Neural crest cell (in vitro differentiated cells): Measurements from ENCODE around the gene KSR1. TPM values are rescaled to one million over a fixed set of nuclear protein-coding genes. Genes with fewer than 3 reads are reported as not detected.

Source experiments
- DNase-seq: peaks from one replicate; pipeline ENCODE4 v3.0.0; 2021; ENCODE audit warnings: low read depth, mixed read lengths, low spot score
- H3K27ac Mint-ChIP-seq: one replicate; pipeline ENCODE4 v1.8.0; 2021; ENCODE audit warnings: mild to moderate bottlenecking, mixed read lengths; ENCODE audit not compliant: unreplicated experiment
- H3K27me3 Mint-ChIP-seq: 2 replicates; pipeline ENCODE4 v1.8.0; 2021; ENCODE audit warnings: low read depth, mild to moderate bottlenecking, mixed read lengths
- H3K36me3 Mint-ChIP-seq: 2 replicates; pipeline ENCODE4 v1.8.0; 2021; ENCODE audit warnings: low read depth, mild to moderate bottlenecking, mixed read lengths
- H3K4me1 Mint-ChIP-seq: 2 replicates; pipeline ENCODE4 v1.8.0; 2021; ENCODE audit warnings: mixed read lengths
- H3K4me3 Mint-ChIP-seq: one replicate; pipeline ENCODE4 v1.8.0; 2021; ENCODE audit warnings: mild to moderate bottlenecking, mixed read lengths
- H3K9me3 Mint-ChIP-seq: 2 replicates; pipeline ENCODE4 v1.8.0; 2021; ENCODE audit warnings: mixed read lengths
- CTCF ChIP-seq: fragments of 200-600 bp; sonication (generic); conservative IDR thresholded peaks from 2 replicates; pipeline ENCODE4 v1.5.0; 2021; ENCODE audit warnings: antibody characterized with exemption, mild to moderate bottlenecking
- total RNA-seq: library from RNA; stranded (reverse); gene quantifications from 2 replicates; pipeline ENCODE4 v1.2.1, GENCODE V29; 2021

Gene KSR1
- total RNA-seq, 1 donor from 2014 or later, result 28.0 TPM

DNA sequence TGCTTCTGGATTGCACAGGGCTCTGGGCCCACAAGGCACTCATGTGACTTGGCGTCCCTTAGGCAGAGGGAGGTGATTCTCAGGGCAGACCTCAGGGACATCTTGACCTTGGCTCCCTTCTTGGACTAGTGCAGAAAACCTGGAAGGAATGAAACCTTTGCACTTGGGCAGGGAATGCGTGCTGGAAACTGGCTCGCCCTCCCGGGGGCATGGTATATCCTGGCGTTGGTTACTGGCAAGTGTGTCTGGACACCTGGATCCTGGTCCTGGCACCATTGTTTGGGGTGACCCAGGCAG is 111.3 kb downstream of the KSR1 start:
- H3K27ac Mint-ChIP-seq, result no peak overlapping the region
- no peaks in the 10 kb centered on the region for H3K27me3 Mint-ChIP-seq
- H3K9me3 Mint-ChIP-seq, result no peaks in the 10 kb centered on the region

DNA sequence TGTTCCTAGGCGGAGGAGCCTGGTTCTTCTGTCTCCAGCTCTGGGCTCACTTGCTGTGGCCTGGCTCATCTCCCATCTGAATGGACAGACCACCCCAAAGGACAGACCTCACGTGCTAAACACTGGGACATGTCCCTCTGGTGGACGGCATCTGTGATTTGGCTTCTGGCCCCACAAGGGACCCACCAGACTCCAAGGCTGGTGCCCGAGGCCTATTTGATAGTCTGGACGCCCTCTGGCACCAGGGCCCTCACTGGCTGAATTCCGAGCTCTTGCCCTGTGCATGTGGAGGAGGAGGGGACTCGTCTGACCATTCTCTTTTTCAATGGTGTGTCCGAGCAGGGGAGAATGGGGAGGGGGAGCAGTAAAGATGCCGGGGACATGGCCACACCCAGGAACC is 112.0 kb downstream of the KSR1 start:
- Mint-ChIP-seq H3K9me3 (no peaks in the 10 kb centered on the region), H3K4me3 (no peak overlapping the region), H3K27me3 (no peaks in the 10 kb centered on the region), H3K4me1 (peaks cover 9% of the 10 kb centered on the region), H3K36me3 (no peaks in the 10 kb centered on the region), H3K27ac (peak overlapping the region; percentile 45)
- TF ChIP-seq CTCF, result no peak
- DNase-seq, result no peak

More for the DNA sequence above, 111.3 kb downstream of the KSR1 start:
- DNase-seq, result no peak
- Mint-ChIP-seq H3K4me3 (no peak overlapping the region), H3K4me1 (peaks cover 5% of the 10 kb centered on the region), H3K36me3 (no peaks in the 10 kb centered on the region)
- no peak for TF ChIP-seq CTCF

DNA sequence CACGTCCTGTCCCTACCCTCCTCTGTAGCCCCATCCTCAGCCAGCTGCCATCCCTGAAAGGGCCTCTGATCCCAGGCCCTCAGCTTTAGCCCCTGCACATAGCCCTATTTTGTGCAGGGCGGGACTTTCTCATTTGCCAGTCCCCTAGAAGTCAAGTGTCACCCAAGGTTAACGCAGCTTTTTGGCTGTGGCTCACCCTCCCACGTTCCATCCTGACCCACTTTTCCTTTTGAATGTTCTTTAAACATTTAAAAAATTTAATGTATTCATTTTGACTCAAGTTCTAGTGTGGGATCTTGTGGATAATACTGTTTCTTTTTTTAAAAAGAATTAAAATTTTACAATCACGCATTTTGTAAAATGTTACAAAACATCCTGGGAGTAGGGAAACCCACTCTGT is 112.6 kb downstream of the KSR1 start:
- no peak for TF ChIP-seq CTCF
- no peak overlapping the region for H3K4me3 Mint-ChIP-seq
- peak overlapping the region; percentile 19 for H3K27ac Mint-ChIP-seq
- H3K4me1 Mint-ChIP-seq, result peaks cover 12% of the 10 kb centered on the region
- no peaks in the 10 kb centered on the region for H3K27me3 Mint-ChIP-seq
- H3K9me3 Mint-ChIP-seq, result no peaks in the 10 kb centered on the region
- H3K36me3 Mint-ChIP-seq, result no peaks in the 10 kb centered on the region
- no peak for DNase-seq

- Mint-ChIP-seq H3K9me3 (no peaks in the 10 kb centered on the region), H3K4me1 (peaks cover 17% of the 10 kb centered on the region), H3K27me3 (no peaks in the 10 kb centered on the region), H3K4me3 (no peak overlapping the region), H3K27ac (no peak overlapping the region), H3K36me3 (no peaks in the 10 kb centered on the region)
- peak; percentile 55 for TF ChIP-seq CTCF
- DNase-seq, result no peak
Measured at GRCh38 chr17:27569257-27569722, 113.0 kb downstream of the KSR1 start.

- no peaks in the 10 kb centered on the region for H3K9me3 Mint-ChIP-seq
- no peak for DNase-seq
- TF ChIP-seq CTCF, result no peak
- H3K4me1 Mint-ChIP-seq, result peaks cover 18% of the 10 kb centered on the region
- no peak overlapping the region for H3K4me3 Mint-ChIP-seq
- no peaks in the 10 kb centered on the region for H3K27me3 Mint-ChIP-seq
- H3K36me3 Mint-ChIP-seq, result no peaks in the 10 kb centered on the region
- no peak overlapping the region for H3K27ac Mint-ChIP-seq
Measured at GRCh38 chr17:27569884-27570577, 113.8 kb downstream of the KSR1 start.
